Gastroesophageal sphincter (tissue), 3 donors: Measurements from ENCODE around the gene TLCD5.

Source experiments
- POLR2A ChIP-seq, 2 donors: fragments of 450-650 bp; IDR thresholded peaks; one replicate each; pipeline ENCODE4 v1.6.1; 2017; ENCODE audit warnings: antibody characterized with exemption in 2 of 2, mild to moderate bottlenecking in 2 of 2, moderate library complexity in 1 of 2
- TF ChIP-seq, protein P1 (sequence below), 4 experiments: fragments of 200-600 bp in 2 of 4; fragments of 450-650 bp in 2 of 4; sonication (generic) in 1 of 4; IDR thresholded peaks; one replicate each; pipeline ENCODE4 v1.5.1; 2017 to 2019; ENCODE audit warnings: antibody characterized with exemption in 4 of 4, mild to moderate bottlenecking in 2 of 4, moderate library complexity in 2 of 4

DNA sequence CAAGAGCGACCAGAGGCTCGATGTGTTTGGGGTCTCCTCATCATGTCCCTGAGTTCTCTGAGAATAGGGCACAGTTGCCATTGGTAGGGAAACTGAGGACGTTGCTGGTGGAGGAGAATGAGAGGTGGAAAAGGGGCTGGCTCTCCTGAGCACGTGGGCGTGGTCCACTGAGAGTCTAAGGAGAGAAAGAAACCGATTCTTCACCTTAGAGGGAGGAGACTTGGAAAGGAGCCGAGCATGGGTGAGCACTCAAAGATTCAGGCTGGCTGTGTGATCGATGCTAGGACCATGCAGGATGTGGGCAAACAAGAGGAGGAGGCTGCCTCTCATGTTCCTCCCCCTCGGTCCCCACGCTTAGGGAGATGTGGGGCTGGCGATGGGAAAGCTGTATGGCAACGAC, 19.8 kb upstream of the TLCD5 start:
- no peak for TF ChIP-seq POLR2A (IDR thresholded peaks at IDR 0.05)
- TF ChIP-seq, protein P1, sequence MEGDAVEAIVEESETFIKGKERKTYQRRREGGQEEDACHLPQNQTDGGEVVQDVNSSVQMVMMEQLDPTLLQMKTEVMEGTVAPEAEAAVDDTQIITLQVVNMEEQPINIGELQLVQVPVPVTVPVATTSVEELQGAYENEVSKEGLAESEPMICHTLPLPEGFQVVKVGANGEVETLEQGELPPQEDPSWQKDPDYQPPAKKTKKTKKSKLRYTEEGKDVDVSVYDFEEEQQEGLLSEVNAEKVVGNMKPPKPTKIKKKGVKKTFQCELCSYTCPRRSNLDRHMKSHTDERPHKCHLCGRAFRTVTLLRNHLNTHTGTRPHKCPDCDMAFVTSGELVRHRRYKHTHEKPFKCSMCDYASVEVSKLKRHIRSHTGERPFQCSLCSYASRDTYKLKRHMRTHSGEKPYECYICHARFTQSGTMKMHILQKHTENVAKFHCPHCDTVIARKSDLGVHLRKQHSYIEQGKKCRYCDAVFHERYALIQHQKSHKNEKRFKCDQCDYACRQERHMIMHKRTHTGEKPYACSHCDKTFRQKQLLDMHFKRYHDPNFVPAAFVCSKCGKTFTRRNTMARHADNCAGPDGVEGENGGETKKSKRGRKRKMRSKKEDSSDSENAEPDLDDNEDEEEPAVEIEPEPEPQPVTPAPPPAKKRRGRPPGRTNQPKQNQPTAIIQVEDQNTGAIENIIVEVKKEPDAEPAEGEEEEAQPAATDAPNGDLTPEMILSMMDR (IDR thresholded peaks at IDR 0.05): no peak
